ENCODE measurements around the gene HOXA5.

Gene HOXA5

DNA sequence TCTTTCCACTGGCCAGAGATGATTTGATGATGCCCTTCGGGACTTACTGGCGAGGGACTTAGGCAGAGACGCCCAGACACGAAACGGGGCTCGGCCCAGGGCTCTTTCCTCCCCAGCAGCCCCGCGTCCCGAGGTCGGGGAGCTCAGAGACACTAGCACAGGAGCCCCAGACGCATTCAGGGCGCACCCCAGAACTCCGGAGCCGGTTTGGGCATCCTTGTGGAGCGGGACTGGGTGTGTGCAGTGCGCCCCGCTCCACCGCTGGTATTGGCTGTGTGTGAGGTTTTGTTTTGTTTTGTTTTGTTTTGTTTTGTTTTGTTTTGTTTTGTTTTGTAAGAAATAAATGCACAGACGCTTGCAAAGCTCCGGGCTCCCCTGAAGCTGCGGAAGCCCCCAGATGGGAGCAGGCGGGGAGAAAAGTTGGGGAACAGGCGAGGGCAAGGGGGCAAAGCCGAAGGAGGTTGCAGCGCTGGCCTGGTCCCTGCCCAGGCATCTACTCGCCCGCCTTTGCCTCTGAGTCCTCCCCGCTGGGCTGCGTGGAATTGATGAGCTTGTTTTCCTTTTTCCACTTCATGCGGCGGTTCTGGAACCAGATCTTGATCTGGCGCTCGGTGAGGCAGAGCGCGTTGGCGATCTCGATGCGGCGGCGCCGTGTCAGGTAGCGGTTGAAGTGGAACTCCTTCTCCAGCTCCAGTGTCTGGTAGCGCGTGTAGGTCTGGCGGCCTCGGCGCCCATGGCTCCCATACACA lies 1.9 kb upstream of the HOXA5 start:
- no peaks in the 10 kb centered on the region for H3K4me1 ChIP-seq
- no peaks in the 10 kb centered on the region for H3K36me3 ChIP-seq
- peaks cover 100% of the 10 kb centered on the region for H3K27me3 ChIP-seq
- no peaks in the 10 kb centered on the region for H3K9me3 ChIP-seq
- TF ChIP-seq, protein P1, sequence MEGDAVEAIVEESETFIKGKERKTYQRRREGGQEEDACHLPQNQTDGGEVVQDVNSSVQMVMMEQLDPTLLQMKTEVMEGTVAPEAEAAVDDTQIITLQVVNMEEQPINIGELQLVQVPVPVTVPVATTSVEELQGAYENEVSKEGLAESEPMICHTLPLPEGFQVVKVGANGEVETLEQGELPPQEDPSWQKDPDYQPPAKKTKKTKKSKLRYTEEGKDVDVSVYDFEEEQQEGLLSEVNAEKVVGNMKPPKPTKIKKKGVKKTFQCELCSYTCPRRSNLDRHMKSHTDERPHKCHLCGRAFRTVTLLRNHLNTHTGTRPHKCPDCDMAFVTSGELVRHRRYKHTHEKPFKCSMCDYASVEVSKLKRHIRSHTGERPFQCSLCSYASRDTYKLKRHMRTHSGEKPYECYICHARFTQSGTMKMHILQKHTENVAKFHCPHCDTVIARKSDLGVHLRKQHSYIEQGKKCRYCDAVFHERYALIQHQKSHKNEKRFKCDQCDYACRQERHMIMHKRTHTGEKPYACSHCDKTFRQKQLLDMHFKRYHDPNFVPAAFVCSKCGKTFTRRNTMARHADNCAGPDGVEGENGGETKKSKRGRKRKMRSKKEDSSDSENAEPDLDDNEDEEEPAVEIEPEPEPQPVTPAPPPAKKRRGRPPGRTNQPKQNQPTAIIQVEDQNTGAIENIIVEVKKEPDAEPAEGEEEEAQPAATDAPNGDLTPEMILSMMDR (IDR thresholded peaks at IDR 0.05; ENCODE audit: low read depth, low read length) = no peak
- no peak overlapping the region for H3K4me3 ChIP-seq (ENCODE audit: low read depth, low read length)
- DNase-seq = peak; percentile 9

DNA sequence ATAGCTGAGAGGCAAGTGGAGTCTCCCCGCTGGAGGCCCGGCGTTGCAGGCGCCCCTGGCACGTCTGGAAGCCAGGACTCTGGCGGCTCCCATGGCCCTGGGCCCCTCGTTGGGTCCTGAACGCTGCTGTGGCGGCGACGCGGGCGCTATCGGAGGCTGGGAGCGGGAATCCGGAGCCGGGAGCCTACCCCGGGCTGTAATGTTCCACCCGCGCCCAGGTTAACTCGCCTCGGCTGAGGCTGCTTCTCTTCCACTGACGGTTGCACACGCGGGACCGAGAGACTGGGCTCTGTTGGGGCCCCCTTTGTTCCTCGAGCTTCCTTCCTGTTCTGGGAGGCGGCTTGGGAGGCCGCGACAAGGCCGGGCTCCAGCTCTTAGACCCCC lies 1.3 kb upstream of the HOXA5 start:
- TF ChIP-seq, protein P1 (IDR thresholded peaks at IDR 0.05; ENCODE audit: low read depth, low read length) = no peak
- peak; percentile 10 for DNase-seq
- Histone ChIP-seq H3K4me1 (no peaks in the 10 kb centered on the region), H3K9me3 (no peaks in the 10 kb centered on the region), H3K27me3 (peaks cover 100% of the 10 kb centered on the region), H3K4me3 (ENCODE audit: low read depth, low read length) (no peak overlapping the region), H3K36me3 (no peaks in the 10 kb centered on the region)

DNA sequence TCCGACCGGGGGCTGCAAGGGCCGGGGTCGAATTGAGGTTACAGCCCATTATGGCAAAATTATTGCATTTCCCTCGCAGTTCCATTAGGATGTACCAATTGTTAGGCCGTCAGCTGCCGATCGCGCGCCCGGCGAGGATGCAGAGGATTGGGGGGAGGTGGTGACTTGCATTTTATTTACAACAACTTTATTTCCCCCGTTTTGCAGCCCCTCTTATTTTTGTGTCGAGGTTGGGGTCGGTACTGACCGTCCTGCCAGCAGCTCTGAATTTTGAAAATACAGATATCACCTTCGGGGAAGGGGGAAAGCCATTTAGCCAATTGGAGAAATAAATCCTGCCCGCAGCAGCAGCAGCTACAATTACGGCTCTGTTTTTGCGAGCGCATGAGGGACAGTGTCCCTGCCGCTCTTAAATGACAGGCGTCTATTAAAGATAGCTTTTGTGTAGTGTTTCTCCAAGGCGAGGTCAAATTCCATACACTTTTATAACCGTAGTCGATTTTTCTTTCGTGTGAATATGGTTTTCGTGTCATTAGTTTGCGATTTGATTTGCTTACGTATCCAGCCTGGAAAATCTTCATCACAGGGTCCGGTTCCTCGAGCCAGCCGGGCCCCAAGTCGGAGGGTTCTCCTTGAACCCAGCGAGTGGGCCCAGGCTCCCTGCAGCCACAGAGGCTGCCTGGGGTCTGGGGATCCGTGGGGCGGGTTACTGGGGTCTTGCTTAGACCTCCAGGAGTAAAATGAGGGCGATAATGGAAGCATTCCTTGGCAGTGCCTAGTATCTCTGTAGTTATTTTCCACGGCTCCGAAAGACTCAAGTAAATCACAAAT lies 684 bp upstream of the HOXA5 start:
- Histone ChIP-seq H3K27me3 (peaks cover 100% of the 10 kb centered on the region), H3K36me3 (no peaks in the 10 kb centered on the region), H3K9me3 (no peaks in the 10 kb centered on the region), H3K4me3 (ENCODE audit: low read depth, low read length) (no peak overlapping the region), H3K4me1 (no peaks in the 10 kb centered on the region)
- DNase-seq = no peak
- TF ChIP-seq, protein P1 (IDR thresholded peaks at IDR 0.05; ENCODE audit: low read depth, low read length) = no peak

DNA sequence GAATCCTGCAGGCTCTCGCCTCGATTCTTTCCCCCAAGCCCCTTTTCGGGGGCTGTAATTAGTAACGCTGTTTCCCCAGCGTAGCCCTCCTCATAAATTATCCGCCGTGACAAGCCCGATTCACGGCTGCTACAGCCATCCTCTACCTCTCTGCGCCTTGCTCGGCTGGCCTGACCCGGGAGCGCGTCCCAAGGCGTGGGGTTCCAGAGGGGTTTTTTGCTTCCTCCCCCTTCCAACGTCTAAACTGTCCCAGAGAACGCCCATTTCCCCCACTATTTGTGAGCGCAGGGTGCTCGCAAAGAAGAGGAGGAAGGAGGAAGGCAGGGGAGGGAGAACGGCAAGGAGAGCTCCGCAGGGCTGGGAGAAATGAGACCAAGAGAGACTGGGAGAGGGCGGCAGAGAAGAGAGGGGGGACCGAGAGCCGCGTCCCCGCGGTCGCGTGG lies 880 bp downstream of the HOXA5 start:
- Histone ChIP-seq H3K4me1 (no peaks in the 10 kb centered on the region), H3K4me3 (ENCODE audit: low read depth, low read length) (no peak overlapping the region), H3K27me3 (peaks cover 100% of the 10 kb centered on the region), H3K9me3 (no peaks in the 10 kb centered on the region), H3K36me3 (no peaks in the 10 kb centered on the region)
- TF ChIP-seq, protein P1 (IDR thresholded peaks at IDR 0.05; ENCODE audit: low read depth, low read length) = no peak
- no peak for DNase-seq

DNA sequence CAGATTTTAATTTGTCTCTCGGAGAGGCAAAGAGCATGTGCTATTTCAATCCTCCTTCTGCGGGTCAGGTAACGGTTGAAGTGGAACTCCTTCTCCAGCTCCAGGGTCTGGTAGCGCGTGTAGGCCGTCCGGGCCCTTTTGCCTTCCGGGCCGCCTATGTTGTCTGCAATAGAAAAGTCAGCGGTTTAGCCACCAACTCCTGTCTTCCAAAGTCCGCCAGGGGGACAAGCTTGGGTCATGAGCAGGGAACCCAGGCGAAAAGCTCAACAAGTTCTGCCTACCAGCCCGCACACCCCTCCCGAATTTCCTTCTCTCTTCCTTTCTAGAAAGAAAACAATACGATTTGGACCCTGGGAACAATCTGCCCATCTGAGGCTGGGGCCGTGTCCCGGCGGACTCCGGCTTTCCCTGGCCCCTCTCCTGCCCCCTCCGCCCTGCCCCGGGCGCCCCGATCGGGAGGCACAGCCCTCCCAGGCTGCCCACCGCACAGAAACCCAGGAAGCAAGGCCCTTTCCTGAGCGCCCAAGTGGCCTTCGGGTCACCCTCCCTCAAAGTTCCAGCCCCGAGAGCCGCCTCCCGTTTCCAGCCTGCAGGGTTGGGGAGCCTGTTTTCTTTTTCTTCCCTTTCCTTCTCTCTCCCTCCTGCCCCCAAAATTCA lies 1.4 kb downstream of the HOXA5 start:
- no peak for DNase-seq
- TF ChIP-seq, protein P1 (IDR thresholded peaks at IDR 0.05; ENCODE audit: low read depth, low read length) = no peak
- Histone ChIP-seq H3K4me1 (no peaks in the 10 kb centered on the region), H3K4me3 (ENCODE audit: low read depth, low read length) (no peak overlapping the region), H3K36me3 (no peaks in the 10 kb centered on the region), H3K27me3 (peaks cover 100% of the 10 kb centered on the region), H3K9me3 (no peaks in the 10 kb centered on the region)
